A549 (cell line): ENCODE results near the gene TUBGCP2. TPM values are rescaled to one million over a fixed set of nuclear protein-coding genes. Genes with fewer than 3 reads are reported as not detected.

Experiments
- ATAC-seq, 2 experiments: fragments of 200-7000 bp in 1 of 2; fragments of >200 bp in 1 of 2; cut with Nextera tagmentation in 1 of 2; cut with Tn5 transposase in 1 of 2; 3 replicates each; pipeline versions ENCODE4 v1.8.0 to v1.9.1; 2018 to 2020; ENCODE audit warnings: mild to moderate bottlenecking in 1 of 2, moderate library complexity in 1 of 2
- CTCF ChIA-PET: fragments of 300-600 bp; sonication (Branson Sonifier 250); formaldehyde crosslinking; extraction: SDS; loops from one replicate; lab custom pipeline; 2021; ENCODE audit warnings: antibody characterized with exemption, inconsistent platforms; lab: Yijun Ruan, JAX
- POLR2A ChIA-PET: fragments of 350-600 bp; formaldehyde crosslinking; extraction: SDS; loops from one replicate; lab custom pipeline; 2021; ENCODE audit warnings: antibody characterized with exemption, inconsistent platforms; lab: Yijun Ruan, JAX
- DNase-seq, 2 experiments: peaks; one replicate each; pipeline versions ENCODE4 v3.0.0 to v3.0.0-alpha.2; 2011 to 2016; ENCODE audit warnings: low read depth in 1 of 2, low spot score in 1 of 2
- FAIRE-seq: peaks from 2 replicates; lab custom pipeline; 2011; peaks lifted over from hg19 to GRCh38; lab: Jason Lieb, UNC
- H3K27ac ChIP-seq, 2 experiments: fragments of >200 bp; sonication (Bioruptor Twin); formaldehyde crosslinking; 3 replicates each; pipeline ENCODE4 v1.5.1; 2016 to 2017
- H3K4me1 ChIP-seq: fragments of >200 bp; sonication (Bioruptor Twin); formaldehyde crosslinking; 3 replicates; pipeline ENCODE4 v1.6.1; 2016
- H3K4me2 ChIP-seq: fragments of >200 bp; sonication (Bioruptor Twin); formaldehyde crosslinking; 3 replicates; pipeline ENCODE4 v1.6.1; 2016
- H3K4me3 ChIP-seq: fragments of >200 bp; sonication (Bioruptor Twin); formaldehyde crosslinking; 3 replicates; pipeline ENCODE4 v1.5.1; 2016
- H3K9me3 ChIP-seq: fragments of >200 bp; sonication (Bioruptor Twin); formaldehyde crosslinking; 3 replicates; pipeline ENCODE4 v1.6.1; 2016
- CEBPB ChIP-seq, 2 experiments: fragments of >200 bp in 1 of 2; sonication (Bioruptor Twin) in 1 of 2; formaldehyde crosslinking in 1 of 2; IDR thresholded peaks; 2 replicates each; pipeline ENCODE4 v1.6.1; 2012 to 2016
- CHD4 ChIP-seq: fragments of 200-600 bp; sonication (generic); IDR thresholded peaks from 2 replicates; pipeline ENCODE4 v1.6.1; 2016; ENCODE audit warnings: antibody characterized with exemption, mild to moderate bottlenecking, borderline replicate concordance
- EHF ChIP-seq: fragments of 250-450 bp; sonication (Bioruptor Pico); IDR thresholded peaks from 2 replicates; pipeline ENCODE4 v1.5.0; 2020; ENCODE audit warnings: mild to moderate bottlenecking
- EP300 ChIP-seq, 2 experiments: fragments of >200 bp; sonication (Bioruptor Twin); formaldehyde crosslinking; IDR thresholded peaks; 2 replicates in 1 of 2; 3 replicates in 1 of 2; pipeline ENCODE4 v1.6.1; 2016 to 2017
- ESRRA ChIP-seq: fragments of 150-350 bp; IDR thresholded peaks from 2 replicates; pipeline ENCODE4 v1.6.1; 2014; ENCODE audit warnings: mild to moderate bottlenecking, low read length, borderline replicate concordance
- HDAC2 ChIP-seq: fragments of 200-600 bp; sonication (generic); IDR thresholded peaks from 2 replicates; pipeline ENCODE4 v1.6.1; 2016
- HES2 ChIP-seq: fragments of >200 bp; sonication (Bioruptor Twin); formaldehyde crosslinking; IDR thresholded peaks from 2 replicates; pipeline ENCODE4 v1.6.1; 2016
- HOXB5 ChIP-seq: fragments of 250-450 bp; sonication (Bioruptor Pico); IDR thresholded peaks from 2 replicates; pipeline ENCODE4 v1.5.0; 2020; ENCODE audit warnings: mild to moderate bottlenecking, moderate library complexity
- JUN ChIP-seq, 2 experiments: fragments of >200 bp; sonication (Bioruptor Twin); formaldehyde crosslinking; IDR thresholded peaks; 2 replicates in 1 of 2; 3 replicates in 1 of 2; pipeline ENCODE4 v1.6.1; 2016 to 2017
- JUNB ChIP-seq: fragments of >200 bp; sonication (Bioruptor Twin); formaldehyde crosslinking; IDR thresholded peaks from 2 replicates; pipeline ENCODE4 v1.6.1; 2016
- MAZ ChIP-seq: fragments of 150-350 bp; IDR thresholded peaks from 2 replicates; pipeline ENCODE4 v1.6.1; 2014; ENCODE audit warnings: antibody characterized with exemption, low read depth, low read length, borderline replicate concordance
- NFE2L2 ChIP-seq: fragments of 150-350 bp; conservative IDR thresholded peaks from 2 replicates; pipeline ENCODE4 v1.6.1; 2014; ENCODE audit warnings: low read length
- NPAS2 ChIP-seq: fragments of 250-450 bp; sonication (Bioruptor Pico); IDR thresholded peaks from 2 replicates; pipeline ENCODE4 v1.8.0; 2022; ENCODE audit warnings: mild to moderate bottlenecking, moderate library complexity, borderline replicate concordance
- PBX3 ChIP-seq: IDR thresholded peaks from 2 replicates; pipeline ENCODE4 v1.6.1; 2012
- POLR2A ChIP-seq: IDR thresholded peaks from 2 replicates; pipeline ENCODE4 v1.6.1; 2012; ENCODE audit warnings: mild to moderate bottlenecking, low read length
- RAD21 ChIP-seq, 2 experiments: fragments of >200 bp in 1 of 2; sonication (Bioruptor Twin) in 1 of 2; formaldehyde crosslinking in 1 of 2; IDR thresholded peaks in 1 of 2; conservative IDR thresholded peaks in 1 of 2; 2 replicates in 1 of 2; 3 replicates in 1 of 2; pipeline ENCODE4 v1.6.1; 2012 to 2018; ENCODE audit warnings: inconsistent platforms in 1 of 2
- ZFP36 ChIP-seq: fragments of 450-650 bp; IDR thresholded peaks from 2 replicates; pipeline ENCODE4 v1.6.1; 2014; ENCODE audit warnings: borderline replicate concordance; ENCODE audit not compliant: partially characterized antibody
- WGBS: methylation state at CpG from one replicate; pipeline ENCODE4 v1.1.6; 2017; ENCODE audit errors: missing lambda C conversion rate; 5-methylcytosine and 5-hydroxymethylcytosine counted together
- polyA plus RNA-seq, 4 experiments: library from polyadenylated mRNA; depleted of rRNA in 3 of 4; stranded (reverse); fragments of >200 nt; fragmentation: RNase III in 1 of 4; extraction: RNeasy Plus Mini Kit Qiagen cat#74134 plus additional on column Dnase treatment in 1 of 4; gene quantifications; 2 replicates in 3 of 4; 3 replicates in 1 of 4; pipeline ENCODE4 v1.2.3, GENCODE V29; 2011 to 2017
- TF ChIP-seq, protein P1 (sequence below): fragments of 450-650 bp; IDR thresholded peaks from 2 replicates; pipeline ENCODE4 v1.6.1; 2014; ENCODE audit warnings: antibody characterized with exemption
- TF ChIP-seq, protein P2 (sequence below): fragments of 200-600 bp; sonication (generic); IDR thresholded peaks from 2 replicates; pipeline ENCODE4 v1.6.1; 2016; ENCODE audit warnings: antibody characterized with exemption, mild to moderate bottlenecking, moderate library complexity

The TUBGCP2 gene
- polyA plus RNA-seq, 2 of the 4 experiments (the other 2 are of a cell fraction) = 33.6 to 44.5 TPM

DNA sequence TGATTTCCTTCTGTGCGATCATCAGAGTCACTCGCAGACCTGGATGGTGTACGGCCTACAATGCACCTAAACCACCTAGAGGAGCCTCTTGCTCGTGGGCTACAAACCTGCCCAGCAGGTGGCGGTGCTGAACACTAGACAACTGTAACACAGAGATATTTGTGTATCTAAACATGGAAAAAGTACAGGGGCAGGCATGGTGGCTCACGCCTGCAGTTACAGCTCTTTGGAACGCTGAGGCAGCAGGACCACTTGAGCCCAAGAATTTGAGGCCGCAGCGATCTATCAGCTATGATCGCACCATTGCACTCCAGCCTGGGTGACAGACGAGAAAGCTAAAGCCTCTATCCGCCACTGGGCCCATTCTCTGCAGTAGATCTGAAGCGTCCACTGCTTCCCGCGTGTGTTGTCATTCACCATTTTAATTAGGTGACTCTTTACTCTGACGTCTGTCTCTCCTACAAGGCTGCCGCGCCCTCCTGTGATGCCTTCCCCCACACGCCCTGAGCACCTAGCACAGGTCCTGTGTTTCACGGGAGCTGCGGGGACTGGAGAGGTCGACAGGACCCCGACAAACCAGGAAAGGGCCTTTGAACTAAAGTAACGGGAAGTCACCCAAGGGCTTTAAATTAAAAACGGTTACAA lies 774 bp downstream of the TUBGCP2 start (continued):
- TF ChIP-seq EP300 (IDR thresholded peaks at IDR 0.05) (no peak), RAD21 (conservative IDR thresholded peaks at IDR 0.05 in 1 of 2, IDR thresholded peaks at IDR 0.05 in 1 of 2) (peak in 1 of 2 experiments; percentile 17; a peak in 1 of 5 replicates), HOXB5 (no peak)

DNA sequence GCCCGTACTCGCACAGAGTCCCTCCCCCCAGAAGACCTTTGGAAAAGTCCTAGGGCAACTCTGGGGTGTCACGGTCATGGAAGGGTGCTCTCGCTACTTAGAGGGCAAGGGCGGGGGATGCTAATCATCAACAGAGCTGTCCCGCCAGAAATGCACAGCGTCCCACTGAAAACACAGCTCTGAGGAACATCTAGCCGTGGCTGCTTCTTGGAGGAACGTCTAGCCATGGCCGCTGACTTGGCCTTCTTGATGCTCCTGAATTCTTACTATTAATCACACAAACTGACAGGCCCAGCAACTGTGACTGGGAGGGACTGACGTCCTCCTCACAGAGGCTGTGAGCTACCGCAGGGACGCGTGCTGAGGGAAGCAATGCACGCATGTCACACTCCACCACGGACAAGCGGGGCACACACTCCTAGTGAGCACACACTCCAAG lies 1.7 kb downstream of the TUBGCP2 start:
- Histone ChIP-seq H3K9me3 (no peaks in the 10 kb centered on the region), H3K4me3 (no peak overlapping the region; the same call in 2 of the 3 replicates), H3K4me2 (peak overlapping the region; percentile 98), H3K27ac (no peak overlapping the region), H3K4me1 (peaks cover 14% of the 10 kb centered on the region)
- ChIA-PET POLR2A (no interaction called here), CTCF (interaction anchor here (1.0 to 2.9 kb wide), 19 partner anchors 9 to 164 kb away, joined by 3 to 22 read pairs (median 8); partner anchors contain the start of gene ADAM8)
- 88% methylated on average over 17 of the region's 17 CpGs for WGBS
- no peak for FAIRE-seq
- ATAC-seq = no peak
- no peak for DNase-seq
- TF ChIP-seq NFE2L2 = no peak
- no peak for TF ChIP-seq NPAS2 (CRISPR knock-in tag)
- TF ChIP-seq EHF = no peak
- no peak for TF ChIP-seq CEBPB (IDR thresholded peaks at IDR 0.05)
- TF ChIP-seq, protein P1, sequence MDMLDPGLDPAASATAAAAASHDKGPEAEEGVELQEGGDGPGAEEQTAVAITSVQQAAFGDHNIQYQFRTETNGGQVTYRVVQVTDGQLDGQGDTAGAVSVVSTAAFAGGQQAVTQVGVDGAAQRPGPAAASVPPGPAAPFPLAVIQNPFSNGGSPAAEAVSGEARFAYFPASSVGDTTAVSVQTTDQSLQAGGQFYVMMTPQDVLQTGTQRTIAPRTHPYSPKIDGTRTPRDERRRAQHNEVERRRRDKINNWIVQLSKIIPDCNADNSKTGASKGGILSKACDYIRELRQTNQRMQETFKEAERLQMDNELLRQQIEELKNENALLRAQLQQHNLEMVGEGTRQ = no peak
- TF ChIP-seq HDAC2 = no peak
- no peak for TF ChIP-seq RAD21 (conservative IDR thresholded peaks at IDR 0.05 in 1 of 2, IDR thresholded peaks at IDR 0.05 in 1 of 2)
- no peak for TF ChIP-seq POLR2A
- TF ChIP-seq JUN (IDR thresholded peaks at IDR 0.05) = no peak
- TF ChIP-seq MAZ = no peak
- TF ChIP-seq ESRRA = no peak

GRCh38 chr10:133306097-133306476 lies 2.6 kb downstream of the TUBGCP2 start:
- no peak for ATAC-seq
- H3K4me3 ChIP-seq = no peak overlapping the region
- CTCF ChIA-PET = interaction anchor here (0.7 to 2.9 kb wide), 8 partner anchors 10 to 48 kb away, joined by 3 to 22 read pairs (median 9); no protein-coding TSS in a partner anchor

More at GRCh38 chr10:133306097-133306476, 2.6 kb downstream of the TUBGCP2 start:
- POLR2A ChIA-PET = no interaction called here
- no peak for TF ChIP-seq CHD4
- TF ChIP-seq JUNB = no peak
- TF ChIP-seq HES2 = no peak
- no peak for TF ChIP-seq JUN (IDR thresholded peaks at IDR 0.05)
- TF ChIP-seq PBX3 = no peak
- no peak for TF ChIP-seq POLR2A
- TF ChIP-seq, protein P2, sequence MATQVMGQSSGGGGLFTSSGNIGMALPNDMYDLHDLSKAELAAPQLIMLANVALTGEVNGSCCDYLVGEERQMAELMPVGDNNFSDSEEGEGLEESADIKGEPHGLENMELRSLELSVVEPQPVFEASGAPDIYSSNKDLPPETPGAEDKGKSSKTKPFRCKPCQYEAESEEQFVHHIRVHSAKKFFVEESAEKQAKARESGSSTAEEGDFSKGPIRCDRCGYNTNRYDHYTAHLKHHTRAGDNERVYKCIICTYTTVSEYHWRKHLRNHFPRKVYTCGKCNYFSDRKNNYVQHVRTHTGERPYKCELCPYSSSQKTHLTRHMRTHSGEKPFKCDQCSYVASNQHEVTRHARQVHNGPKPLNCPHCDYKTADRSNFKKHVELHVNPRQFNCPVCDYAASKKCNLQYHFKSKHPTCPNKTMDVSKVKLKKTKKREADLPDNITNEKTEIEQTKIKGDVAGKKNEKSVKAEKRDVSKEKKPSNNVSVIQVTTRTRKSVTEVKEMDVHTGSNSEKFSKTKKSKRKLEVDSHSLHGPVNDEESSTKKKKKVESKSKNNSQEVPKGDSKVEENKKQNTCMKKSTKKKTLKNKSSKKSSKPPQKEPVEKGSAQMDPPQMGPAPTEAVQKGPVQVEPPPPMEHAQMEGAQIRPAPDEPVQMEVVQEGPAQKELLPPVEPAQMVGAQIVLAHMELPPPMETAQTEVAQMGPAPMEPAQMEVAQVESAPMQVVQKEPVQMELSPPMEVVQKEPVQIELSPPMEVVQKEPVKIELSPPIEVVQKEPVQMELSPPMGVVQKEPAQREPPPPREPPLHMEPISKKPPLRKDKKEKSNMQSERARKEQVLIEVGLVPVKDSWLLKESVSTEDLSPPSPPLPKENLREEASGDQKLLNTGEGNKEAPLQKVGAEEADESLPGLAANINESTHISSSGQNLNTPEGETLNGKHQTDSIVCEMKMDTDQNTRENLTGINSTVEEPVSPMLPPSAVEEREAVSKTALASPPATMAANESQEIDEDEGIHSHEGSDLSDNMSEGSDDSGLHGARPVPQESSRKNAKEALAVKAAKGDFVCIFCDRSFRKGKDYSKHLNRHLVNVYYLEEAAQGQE = no peak
- no peak for TF ChIP-seq ZFP36
- Histone ChIP-seq H3K4me2 (no peak overlapping the region), H3K27ac (no peak overlapping the region), H3K4me1 (peaks cover 14% of the 10 kb centered on the region), H3K9me3 (no peaks in the 10 kb centered on the region)
- DNase-seq = no peak
- 97% methylated on average over 5 of the region's 5 CpGs for WGBS
- no peak for FAIRE-seq
